ENCODE data around the gene LUC7L3.
A peak's percentile ranks its signal among the peaks of the same experiment; 100 is the strongest.

LUC7L3 gene

GRCh38 chr17:50686494-50687199 is 32.8 kb upstream of the LUC7L3 start (continued):
- no peak for TF ChIP-seq HOXD13 (CRISPR knock-in tag; IDR thresholded peaks at IDR 0.05; ENCODE audit: borderline replicate concordance)
- no peak for TF ChIP-seq ZNF658 (tag by site-specific recombination; IDR thresholded peaks at IDR 0.05)

DNA sequence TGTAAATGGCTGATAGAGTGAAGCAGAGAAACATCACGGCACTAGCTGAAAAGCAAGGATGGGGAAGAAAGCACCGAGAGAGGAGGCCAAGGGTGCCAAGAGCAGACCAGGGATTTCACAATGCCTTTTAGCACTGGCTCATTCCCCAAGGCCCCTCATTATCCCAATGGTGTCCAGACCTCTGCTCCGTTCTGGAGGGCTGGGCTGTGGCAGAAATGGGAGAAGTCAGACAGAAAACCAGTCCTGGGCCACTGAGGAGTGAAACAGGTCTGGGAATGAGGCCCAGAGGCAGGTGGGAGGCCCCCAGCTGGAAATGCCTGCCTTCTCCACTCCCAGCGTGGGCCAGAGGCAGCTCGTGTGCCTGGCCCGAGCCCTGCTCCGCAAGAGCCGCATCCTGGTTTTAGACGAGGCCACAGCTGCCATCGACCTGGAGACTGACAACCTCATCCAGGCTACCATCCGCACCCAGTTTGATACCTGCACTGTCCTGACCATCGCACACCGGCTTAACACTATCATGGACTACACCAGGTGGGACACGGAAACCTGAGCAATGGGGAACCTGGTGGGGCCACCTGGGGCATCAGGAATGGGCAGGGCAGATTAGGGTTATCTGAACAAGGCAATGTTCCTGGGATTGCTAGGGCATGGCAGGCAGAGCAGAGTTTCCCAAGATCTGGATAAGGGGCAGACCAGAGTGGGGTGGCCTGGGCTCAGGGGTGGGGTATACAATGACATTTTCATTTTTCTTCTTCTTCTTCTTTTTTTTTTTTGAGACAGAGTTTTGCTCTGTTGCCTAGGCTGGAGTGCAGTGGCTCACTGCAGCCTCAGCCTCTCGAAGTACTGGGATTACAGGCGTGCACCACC is 32.0 kb upstream of the LUC7L3 start:
- Histone ChIP-seq H3K4me1 (ENCODE audit: control insufficient read depth, insufficient read depth, low read length) (peaks cover 6% of the 10 kb centered on the region; the same call in 1 of the 2 replicates), H3K9me3 (ENCODE audit: control insufficient read depth, insufficient read depth, low read depth, low read length) (no peaks in the 10 kb centered on the region), H3K36me3 (ENCODE audit: control insufficient read depth in 2 of 2, insufficient read depth in 1 of 2, low read length in 2 of 2) (peaks cover 0 to 7% of the 10 kb centered on the region in 2 experiments; a peak in 1 of 3 replicates), H3K27ac (ENCODE audit: extremely low read depth, low read depth, low read length) (no peak overlapping the region), H3K4me3 (ENCODE audit: low read depth, low read length) (no peak overlapping the region)
- CTCF ChIA-PET = interaction anchor here (0.9 to 5.0 kb wide), 4 partner anchors 10 to 137 kb away, joined by 3 to 32 read pairs (median 6); no protein-coding TSS in a partner anchor
- TF ChIP-seq, protein P1, sequence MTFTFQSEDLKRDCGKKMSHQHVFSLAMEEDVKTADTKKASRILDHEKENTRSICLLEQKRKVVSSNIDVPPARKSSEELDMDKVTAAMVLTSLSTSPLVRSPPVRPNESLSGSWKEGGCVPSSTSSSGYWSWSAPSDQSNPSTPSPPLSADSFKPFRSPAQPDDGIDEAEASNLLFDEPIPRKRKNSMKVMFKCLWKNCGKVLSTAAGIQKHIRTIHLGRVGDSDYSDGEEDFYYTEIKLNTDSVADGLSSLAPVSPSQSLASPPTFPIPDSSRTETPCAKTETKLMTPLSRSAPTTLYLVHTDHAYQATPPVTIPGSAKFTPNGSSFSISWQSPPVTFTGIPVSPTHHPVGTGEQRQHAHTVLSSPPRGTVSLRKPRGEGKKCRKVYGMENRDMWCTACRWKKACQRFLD (tag by site-specific recombination; IDR thresholded peaks at IDR 0.05) = no peak
- 0 out of 2 replicates have a peak, but pooled peaks have one; percentile 22 for TF ChIP-seq TRIM28 (IDR thresholded peaks at IDR 0.05; ENCODE audit: borderline replicate concordance, low read length)
- no peak for TF ChIP-seq CTCF (tag by site-specific recombination; IDR thresholded peaks at IDR 0.05)
- no peak for TF ChIP-seq ZNF670 (tag by site-specific recombination; IDR thresholded peaks at IDR 0.05; ENCODE audit: low read depth)
- TF ChIP-seq BCL6B (tag by site-specific recombination; IDR thresholded peaks at IDR 0.05) = no peak
- no peak for TF ChIP-seq TCF7L2 (IDR thresholded peaks at IDR 0.05; ENCODE audit: borderline replicate concordance, low read depth, low read length)
- TF ChIP-seq, protein P2, sequence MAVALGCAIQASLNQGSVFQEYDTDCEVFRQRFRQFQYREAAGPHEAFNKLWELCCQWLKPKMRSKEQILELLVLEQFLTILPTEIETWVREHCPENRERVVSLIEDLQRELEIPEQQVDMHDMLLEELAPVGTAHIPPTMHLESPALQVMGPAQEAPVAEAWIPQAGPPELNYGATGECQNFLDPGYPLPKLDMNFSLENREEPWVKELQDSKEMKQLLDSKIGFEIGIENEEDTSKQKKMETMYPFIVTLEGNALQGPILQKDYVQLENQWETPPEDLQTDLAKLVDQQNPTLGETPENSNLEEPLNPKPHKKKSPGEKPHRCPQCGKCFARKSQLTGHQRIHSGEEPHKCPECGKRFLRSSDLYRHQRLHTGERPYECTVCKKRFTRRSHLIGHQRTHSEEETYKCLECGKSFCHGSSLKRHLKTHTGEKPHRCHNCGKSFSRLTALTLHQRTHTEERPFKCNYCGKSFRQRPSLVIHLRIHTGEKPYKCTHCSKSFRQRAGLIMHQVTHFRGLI (tag by site-specific recombination; IDR thresholded peaks at IDR 0.05) = no peak
- TF ChIP-seq ZNF791 (tag by site-specific recombination; IDR thresholded peaks at IDR 0.05) = no peak
- peak; percentile 75; the same call in 1 of the 2 replicates for TF ChIP-seq ZIC2 (tag by site-specific recombination; IDR thresholded peaks at IDR 0.05)
- no peak for TF ChIP-seq ZBTB48 (tag by site-specific recombination; IDR thresholded peaks at IDR 0.05)
- TF ChIP-seq ZNF366 (tag by site-specific recombination; conservative IDR thresholded peaks at IDR 0.05) = no peak
- no peak for TF ChIP-seq GFI1B (tag by site-specific recombination; IDR thresholded peaks at IDR 0.05)
- 0 out of 2 replicates have a peak, but pooled peaks have one; percentile 34 for TF ChIP-seq ZFHX2 (tag by site-specific recombination; conservative IDR thresholded peaks at IDR 0.05)
- no peak for TF ChIP-seq MZF1 (tag by site-specific recombination; IDR thresholded peaks at IDR 0.05; ENCODE audit: borderline replicate concordance)
- TF ChIP-seq ZNF555 (tag by site-specific recombination; conservative IDR thresholded peaks at IDR 0.05) = no peak
- no peak for TF ChIP-seq GLIS2 (tag by site-specific recombination; IDR thresholded peaks at IDR 0.05)
- peak; percentile 48; the same call in 1 of the 2 replicates for TF ChIP-seq EGR2 (tag by site-specific recombination; IDR thresholded peaks at IDR 0.05; ENCODE audit: low read depth)
- TF ChIP-seq ZNF239 (tag by site-specific recombination; IDR thresholded peaks at IDR 0.05) = no peak
- TF ChIP-seq ZNF664 (tag by site-specific recombination; IDR thresholded peaks at IDR 0.05) = no peak
- POLR2A ChIA-PET = interaction anchor here (0.7 to 1.1 kb wide), 2 partner anchors 32 to 65 kb away, joined by 3 read pairs; partner anchors contain the start of gene LUC7L3
